ENCODE results near the gene RAB11FIP5.

DNA sequence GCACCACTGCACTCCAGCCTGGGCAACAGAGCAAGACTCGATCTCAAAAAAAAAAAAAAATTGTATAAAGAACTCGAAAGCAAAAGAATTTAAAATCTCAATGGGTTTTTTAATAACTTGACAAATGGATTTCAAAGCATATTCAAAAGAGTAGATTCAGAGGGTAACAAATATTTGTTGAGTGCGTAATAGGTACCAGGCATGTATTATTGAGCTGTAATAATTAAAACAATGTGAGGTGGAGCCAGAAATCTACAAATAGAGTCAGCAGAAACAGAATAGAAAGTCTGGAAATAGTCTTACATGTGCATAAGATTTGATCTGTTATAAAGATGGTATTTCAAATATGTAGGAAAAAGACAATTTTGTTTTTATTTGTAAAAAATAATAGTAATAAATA is 19.1 kb upstream of the RAB11FIP5 start:
- no peak for TF ChIP-seq GATA2 (IDR thresholded peaks at IDR 0.05; ENCODE audit: low read depth, low read length)
- no peak for TF ChIP-seq GATA3 (IDR thresholded peaks at IDR 0.05; ENCODE audit: low read depth, low read length)

Data from SH-SY5Y (cell line).